ENCODE measurements around the gene CFAP210. TPM values are rescaled to one million over a fixed set of nuclear protein-coding genes. Genes with fewer than 3 reads are reported as not detected.

Gene CFAP210
- polyA plus RNA-seq, 3 donors = not detected

GRCh38 chr2:169705927-169706326, 11.7 kb upstream of the CFAP210 start:
- WGBS (ENCODE audit: insufficient coverage) = no CpG with 5 or more reads among the region's 2 CpGs
- no peak overlapping the region for H2AFZ ChIP-seq (ENCODE audit: insufficient read depth, low read depth, low read length, poor library complexity, severe bottlenecking)

GRCh38 chr2:169704160-169704708, 10.0 kb upstream of the CFAP210 start:
- no peaks in the 10 kb centered on the region for H3K36me3 ChIP-seq (replicated peaks in 1 of 2; ENCODE audit: control insufficient read depth in 1 of 2, insufficient read depth in 2 of 2, low read length in 2 of 2)
- no peak overlapping the region for H3K9ac ChIP-seq (ENCODE audit: insufficient read depth, low read length, poor library complexity, severe bottlenecking)
- no peak overlapping the region for H3K4me2 ChIP-seq (replicated peaks; ENCODE audit: extremely low read depth, low read length, poor library complexity, severe bottlenecking)
- WGBS (ENCODE audit: insufficient coverage) = no CpG with 5 or more reads among the region's 1 CpG
- no peaks in the 10 kb centered on the region for H3K79me2 ChIP-seq (ENCODE audit: insufficient read depth, low read length)
- H2AFZ ChIP-seq (ENCODE audit: insufficient read depth, low read depth, low read length, poor library complexity, severe bottlenecking) = no peak overlapping the region
- H3K27me3 Mint-ChIP-seq (ENCODE audit: low read depth in 3 of 3) = peaks cover 0 to 1% (median 0%) of the 10 kb centered on the region in 3 donors
- H3K4me1 ChIP-seq (ENCODE audit: control insufficient read depth in 1 of 2, insufficient read depth in 2 of 2, low read length in 2 of 2) = no peaks in the 10 kb centered on the region
- no peaks in the 10 kb centered on the region for H3K4me1 Mint-ChIP-seq
- H3K4me3 Mint-ChIP-seq = no peak overlapping the region
- no peak for DNase-seq
- no peak overlapping the region for H3K4me3 ChIP-seq (replicated peaks in 1 of 3; ENCODE audit: low read depth in 2 of 3, low read length in 3 of 3)
- no peaks in the 10 kb centered on the region for H3K9me3 ChIP-seq (replicated peaks in 1 of 2; ENCODE audit: control insufficient read depth in 1 of 2, insufficient read depth in 1 of 2, low read length in 2 of 2)
- H3K36me3 Mint-ChIP-seq = peaks cover 0 to 3% of the 10 kb centered on the region in 2 donors
- intact Hi-C loops (cut with micrococcal nuclease) = no loop called here
- no peaks in the 10 kb centered on the region for H3K27me3 ChIP-seq (ENCODE audit: control insufficient read depth in 2 of 2, insufficient read depth in 2 of 2, low read length in 2 of 2)
- H3K27ac ChIP-seq (ENCODE audit: low read depth in 1 of 2, low read length in 2 of 2) = no peak overlapping the region
- no peak overlapping the region for H3K27ac Mint-ChIP-seq
- TF ChIP-seq CTCF (IDR thresholded peaks at IDR 0.05) = no peak
- H3K9me3 Mint-ChIP-seq = no peaks in the 10 kb centered on the region
- no peaks in the 10 kb centered on the region for H4K20me1 ChIP-seq (ENCODE audit: insufficient read depth, low read length)

More at GRCh38 chr2:169705927-169706326, 11.7 kb upstream of the CFAP210 start:
- Histone ChIP-seq H3K9me3 (replicated peaks in 1 of 2; ENCODE audit: control insufficient read depth in 1 of 2, insufficient read depth in 1 of 2, low read length in 2 of 2) (no peaks in the 10 kb centered on the region), H3K9ac (ENCODE audit: insufficient read depth, low read length, poor library complexity, severe bottlenecking) (no peak overlapping the region), H3K27ac (ENCODE audit: low read depth in 1 of 2, low read length in 2 of 2) (no peak overlapping the region), H4K20me1 (ENCODE audit: insufficient read depth, low read length) (no peaks in the 10 kb centered on the region), H3K4me3 (replicated peaks in 1 of 3; ENCODE audit: low read depth in 2 of 3, low read length in 3 of 3) (no peak overlapping the region), H3K36me3 (replicated peaks in 1 of 2; ENCODE audit: control insufficient read depth in 1 of 2, insufficient read depth in 2 of 2, low read length in 2 of 2) (no peaks in the 10 kb centered on the region), H3K4me2 (replicated peaks; ENCODE audit: extremely low read depth, low read length, poor library complexity, severe bottlenecking) (no peak overlapping the region), H3K79me2 (ENCODE audit: insufficient read depth, low read length) (no peaks in the 10 kb centered on the region), H3K4me1 (ENCODE audit: control insufficient read depth in 1 of 2, insufficient read depth in 2 of 2, low read length in 2 of 2) (no peaks in the 10 kb centered on the region), H3K27me3 (ENCODE audit: control insufficient read depth in 2 of 2, insufficient read depth in 2 of 2, low read length in 2 of 2) (no peaks in the 10 kb centered on the region)
- H3K4me3 Mint-ChIP-seq = no peak overlapping the region
- DNase-seq = no peak
- TF ChIP-seq CTCF (IDR thresholded peaks at IDR 0.05) = no peak
- H3K4me1 Mint-ChIP-seq = no peaks in the 10 kb centered on the region
- H3K9me3 Mint-ChIP-seq = no peaks in the 10 kb centered on the region
- H3K27me3 Mint-ChIP-seq (ENCODE audit: low read depth in 3 of 3) = peaks cover 0 to 1% (median 0%) of the 10 kb centered on the region in 3 donors
- H3K27ac Mint-ChIP-seq = no peak overlapping the region
- no peaks in the 10 kb centered on the region for H3K36me3 Mint-ChIP-seq
- intact Hi-C loops (cut with micrococcal nuclease) = no loop called here

Measured in CD14-positive monocyte (primary cell).